GM18870 (cell line): ENCODE results near the gene IRF2.

Source experiments
- ATAC-seq: cut with Tn5 transposase; IDR thresholded peaks from one replicate; pipeline ENCODE4 v1.9.1; 2021; ENCODE audit warnings: moderate library complexity; ENCODE audit not compliant: unreplicated experiment

Gene IRF2

DNA sequence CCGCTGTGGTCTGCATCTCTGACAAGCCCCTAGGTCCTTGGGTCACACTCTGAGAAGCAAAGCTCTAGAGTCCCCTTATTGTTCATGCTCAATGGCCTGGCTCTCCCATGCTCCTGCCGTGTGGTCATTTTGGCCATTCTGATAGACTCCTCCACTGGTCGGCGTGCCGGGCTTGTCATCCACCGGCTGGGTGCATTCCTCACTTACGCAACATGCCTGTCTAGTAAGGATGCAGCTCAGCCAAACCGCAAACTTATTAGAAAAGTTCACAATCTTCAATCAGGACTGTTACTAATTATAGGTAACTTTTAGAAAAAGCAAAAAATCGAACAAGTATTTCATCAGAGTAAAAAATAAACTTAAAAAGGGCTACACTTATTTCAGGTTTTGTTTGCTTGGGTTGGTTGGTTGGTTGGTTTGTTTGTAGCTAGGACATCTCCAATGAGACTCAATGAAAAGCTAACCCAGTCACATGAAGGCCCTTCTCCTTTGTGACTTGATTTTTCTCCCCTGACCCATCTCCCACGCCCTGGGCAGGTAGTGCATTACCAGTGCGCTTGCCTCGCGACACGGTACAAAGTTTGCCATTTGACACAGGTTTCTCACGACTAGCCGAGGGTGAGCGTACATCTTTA, 41.0 kb downstream of the IRF2 start:
- no peak for ATAC-seq

GRCh38 chr4:184432127-184432922, 42.0 kb downstream of the IRF2 start:
- ATAC-seq, result no peak

DNA sequence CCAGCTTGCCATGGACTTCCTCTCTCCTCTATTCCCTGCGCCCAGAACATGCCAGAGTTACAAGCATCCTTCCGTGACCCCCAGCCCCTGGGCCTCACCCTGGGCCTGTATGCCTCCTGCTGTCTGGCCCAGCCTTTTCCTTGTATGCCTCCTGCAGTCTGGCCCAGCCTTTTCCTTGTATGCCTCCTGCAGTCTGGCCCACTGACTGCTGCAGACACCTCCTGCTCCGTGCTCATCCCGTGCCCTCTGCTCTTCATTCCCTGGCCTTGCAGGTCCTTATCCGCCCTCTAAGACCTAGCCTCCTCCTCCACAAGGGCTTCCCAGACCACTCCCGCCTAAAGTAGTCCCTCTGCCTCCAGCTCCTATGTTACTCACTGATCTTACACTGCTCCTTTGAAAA, 44.2 kb downstream of the IRF2 start:
- ATAC-seq, result no peak

- ATAC-seq, result no peak
Measured at GRCh38 chr4:184428787-184429186, 45.6 kb downstream of the IRF2 start.

DNA sequence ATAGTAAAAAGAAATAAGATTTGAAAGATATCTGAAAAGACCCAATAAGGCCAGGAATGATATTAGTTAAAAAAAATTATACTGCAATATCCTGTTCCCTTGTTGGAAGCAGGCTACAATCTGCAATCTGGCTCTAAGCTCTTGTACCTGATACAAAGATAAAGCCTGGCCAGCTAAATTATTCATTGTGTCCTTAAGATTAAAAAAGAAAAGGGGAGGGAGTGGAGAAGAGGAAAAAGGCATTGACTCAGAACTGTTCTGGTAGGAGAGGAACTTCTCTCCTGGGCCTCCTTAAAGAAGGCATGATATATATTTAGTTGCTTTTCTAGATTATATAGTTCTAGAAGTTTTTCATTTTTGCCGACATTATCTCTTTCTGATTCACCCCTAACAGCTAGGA, 46.7 kb downstream of the IRF2 start:
- ATAC-seq, result no peak

- ATAC-seq, result no peak
Measured at GRCh38 chr4:184427093-184427492, 47.3 kb downstream of the IRF2 start.

DNA sequence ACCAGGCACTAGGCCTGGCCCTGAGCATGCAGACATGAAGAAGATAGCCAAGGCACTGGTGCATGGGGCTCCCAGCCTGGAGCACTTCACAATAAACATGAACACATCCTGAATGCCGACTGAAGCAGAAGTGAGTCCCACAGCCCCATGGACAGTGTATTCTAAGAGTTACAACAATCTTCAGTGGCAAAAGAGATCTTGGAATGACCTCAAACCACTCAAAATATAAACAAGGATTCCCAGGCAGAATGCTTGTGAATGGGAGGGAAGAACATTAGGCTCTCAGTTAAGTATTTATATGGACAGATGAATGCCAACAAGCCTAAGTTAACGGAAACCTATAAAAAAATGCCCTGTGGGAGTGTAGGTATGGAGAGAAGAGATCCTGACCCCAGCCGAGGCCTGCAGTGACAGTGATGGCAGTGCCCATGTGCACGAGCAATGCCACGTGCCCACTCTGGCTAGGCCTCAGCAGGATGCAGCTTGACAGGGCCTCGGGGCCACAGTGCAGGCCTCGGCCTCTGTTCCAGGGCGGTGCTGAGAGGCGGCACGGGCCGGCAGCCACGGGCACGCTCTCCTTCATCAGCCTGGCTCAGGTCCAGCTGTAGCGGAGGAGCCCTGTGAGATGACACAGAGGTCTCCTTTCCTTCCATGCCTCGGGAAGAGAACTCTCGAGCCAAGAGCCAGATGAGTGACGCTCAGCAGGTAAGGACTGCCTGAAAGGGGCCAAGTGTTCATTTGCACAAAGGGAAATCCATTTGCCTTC, 49.2 kb downstream of the IRF2 start:
- no peak for ATAC-seq

DNA sequence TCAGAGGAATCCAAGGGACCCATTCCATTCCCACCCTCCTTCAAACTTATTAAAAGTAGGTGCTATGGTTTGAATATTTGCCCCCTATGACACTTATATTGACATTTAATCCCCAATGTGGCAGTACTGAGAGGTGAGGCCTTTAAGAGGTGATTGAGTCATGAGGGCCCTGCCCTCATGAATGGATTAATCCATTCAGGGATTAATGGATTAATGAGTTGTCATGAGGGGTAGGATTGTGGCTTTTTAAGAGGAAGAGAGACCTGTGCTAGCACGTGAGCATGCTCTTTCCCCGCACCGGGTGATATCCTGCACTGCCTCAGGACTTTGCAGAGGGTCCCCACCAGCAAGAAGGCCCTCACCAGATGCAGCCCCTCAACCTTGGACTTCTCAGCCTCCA, 50.1 kb downstream of the IRF2 start:
- ATAC-seq, result no peak

- no peak for ATAC-seq
Measured at GRCh38 chr4:184423003-184423686, 51.2 kb downstream of the IRF2 start.

DNA sequence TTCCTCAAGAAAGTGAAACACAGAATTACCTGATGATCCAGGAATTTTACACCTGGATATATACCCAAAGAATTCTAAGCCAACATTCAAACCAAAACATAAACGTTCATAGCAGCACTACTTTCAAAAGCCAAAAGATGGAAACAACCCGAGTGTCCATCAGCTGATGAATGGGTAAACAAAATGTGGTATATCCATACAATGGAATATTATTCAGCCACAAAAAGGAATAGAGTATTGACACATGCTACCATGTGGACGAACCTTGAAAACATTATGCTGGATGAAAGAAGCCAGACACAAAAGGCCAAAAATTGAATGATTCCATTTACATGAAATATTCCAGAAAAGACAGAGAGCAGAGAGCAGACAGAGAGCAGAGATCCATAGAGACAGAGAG, 52.0 kb downstream of the IRF2 start:
- no peak for ATAC-seq

DNA sequence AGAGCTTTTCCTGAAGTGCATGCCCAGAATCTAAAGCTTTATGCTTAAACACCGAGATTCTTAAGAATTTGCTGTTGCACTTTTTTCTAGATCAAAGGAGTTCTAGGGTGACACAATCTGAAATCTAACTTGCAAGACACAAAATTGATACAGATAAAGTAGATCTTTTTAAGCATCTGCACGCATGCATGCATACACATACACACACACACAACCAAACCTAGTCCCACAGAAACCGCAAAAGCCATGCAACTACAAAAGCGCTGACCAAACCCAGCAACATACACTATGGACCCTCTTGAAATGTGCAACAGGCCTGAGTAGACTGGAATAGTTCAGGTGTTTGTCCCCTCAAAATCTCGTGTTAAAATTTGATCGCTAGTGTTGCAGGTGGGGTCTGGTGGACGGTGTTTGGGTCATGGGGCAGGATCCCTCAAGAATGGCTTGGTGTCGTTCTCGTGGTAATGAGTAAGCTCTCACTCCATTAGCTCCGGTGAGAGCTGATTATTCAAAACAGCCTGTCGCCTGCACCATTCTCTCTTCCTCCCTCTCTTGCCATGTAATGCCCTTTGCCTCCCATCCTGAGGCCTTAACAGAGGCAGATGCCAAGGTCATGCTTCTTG, 52.7 kb downstream of the IRF2 start:
- ATAC-seq, result no peak

DNA sequence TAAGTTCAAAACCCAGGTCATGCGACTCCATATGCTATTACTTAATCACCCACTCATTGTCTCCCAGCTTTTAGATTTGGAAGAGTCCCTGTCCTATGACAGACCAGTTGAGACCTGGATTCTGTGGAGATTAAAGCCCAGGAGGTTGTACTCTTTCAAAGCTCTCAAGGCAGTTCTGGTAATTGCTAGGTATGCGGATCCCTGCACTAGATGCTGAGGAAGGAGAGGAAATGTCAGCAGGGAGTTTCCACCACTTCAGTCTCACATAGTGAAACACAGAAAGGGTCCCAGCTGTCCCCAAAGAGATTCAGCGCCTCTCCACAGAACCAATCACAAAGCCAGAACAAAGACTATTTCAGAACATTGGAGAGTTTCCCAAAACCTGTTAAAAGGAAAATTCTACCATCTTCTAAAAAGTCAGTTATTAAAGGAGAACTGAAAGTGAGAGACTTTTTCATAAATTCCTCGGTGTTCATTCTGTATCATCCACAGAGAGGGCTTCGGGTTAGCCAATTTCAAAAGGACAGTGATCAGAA, 53.4 kb downstream of the IRF2 start:
- ATAC-seq, result peak; percentile 60

GRCh38 chr4:184420402-184420801, 53.9 kb downstream of the IRF2 start:
- no peak for ATAC-seq

DNA sequence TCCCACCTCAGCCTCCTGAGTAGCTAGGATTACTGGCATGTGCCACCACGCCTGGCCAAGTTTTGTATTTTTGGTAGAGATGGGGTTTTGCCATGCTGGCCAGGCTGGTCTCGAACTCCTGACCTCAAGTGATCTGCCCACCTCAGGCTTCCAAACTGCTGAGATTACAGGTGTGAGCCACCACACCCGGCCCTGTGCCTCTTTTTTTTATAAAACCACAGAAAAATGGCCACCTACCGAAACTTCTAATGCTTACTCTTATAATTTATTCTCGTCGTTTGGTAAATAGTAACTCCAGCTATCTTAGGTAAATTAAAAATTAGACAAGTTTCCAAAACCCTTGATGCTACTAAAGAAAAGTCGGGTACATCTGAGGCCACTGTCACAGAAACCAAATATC, 54.4 kb downstream of the IRF2 start:
- ATAC-seq, result no peak

DNA sequence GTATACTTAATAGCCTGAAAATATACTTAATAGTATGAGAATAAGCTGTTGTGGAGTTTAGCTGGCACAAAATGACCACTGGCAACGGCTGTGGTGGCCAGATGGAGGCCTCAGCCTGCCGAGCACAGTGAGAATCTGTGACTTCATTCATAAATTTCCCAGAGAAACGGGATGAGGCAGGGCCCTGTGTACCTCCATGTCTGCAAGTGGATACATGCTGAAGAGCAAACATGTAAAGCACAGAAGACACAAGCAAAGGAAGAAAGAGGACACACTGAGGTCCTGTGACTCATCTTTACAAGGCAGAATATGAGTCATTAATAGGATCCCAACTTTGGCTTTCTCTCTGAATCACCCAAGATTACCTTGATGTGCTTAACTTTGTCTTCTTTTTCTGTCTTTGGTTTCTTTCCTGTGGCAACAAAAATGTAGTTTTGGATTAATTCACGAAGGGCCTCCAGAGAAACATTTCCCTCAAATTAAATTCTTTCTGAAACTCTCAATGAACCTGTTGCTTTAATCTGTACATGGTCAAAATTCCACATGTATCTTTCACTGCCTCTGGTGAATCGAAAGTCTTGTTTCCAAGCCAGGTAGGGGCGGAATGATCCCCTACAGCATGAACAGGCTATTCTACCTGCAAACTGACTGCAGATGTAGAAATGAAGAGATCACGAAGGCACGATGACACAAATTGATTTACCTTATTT, 56.4 kb downstream of the IRF2 start:
- peak; percentile 51 for ATAC-seq

DNA sequence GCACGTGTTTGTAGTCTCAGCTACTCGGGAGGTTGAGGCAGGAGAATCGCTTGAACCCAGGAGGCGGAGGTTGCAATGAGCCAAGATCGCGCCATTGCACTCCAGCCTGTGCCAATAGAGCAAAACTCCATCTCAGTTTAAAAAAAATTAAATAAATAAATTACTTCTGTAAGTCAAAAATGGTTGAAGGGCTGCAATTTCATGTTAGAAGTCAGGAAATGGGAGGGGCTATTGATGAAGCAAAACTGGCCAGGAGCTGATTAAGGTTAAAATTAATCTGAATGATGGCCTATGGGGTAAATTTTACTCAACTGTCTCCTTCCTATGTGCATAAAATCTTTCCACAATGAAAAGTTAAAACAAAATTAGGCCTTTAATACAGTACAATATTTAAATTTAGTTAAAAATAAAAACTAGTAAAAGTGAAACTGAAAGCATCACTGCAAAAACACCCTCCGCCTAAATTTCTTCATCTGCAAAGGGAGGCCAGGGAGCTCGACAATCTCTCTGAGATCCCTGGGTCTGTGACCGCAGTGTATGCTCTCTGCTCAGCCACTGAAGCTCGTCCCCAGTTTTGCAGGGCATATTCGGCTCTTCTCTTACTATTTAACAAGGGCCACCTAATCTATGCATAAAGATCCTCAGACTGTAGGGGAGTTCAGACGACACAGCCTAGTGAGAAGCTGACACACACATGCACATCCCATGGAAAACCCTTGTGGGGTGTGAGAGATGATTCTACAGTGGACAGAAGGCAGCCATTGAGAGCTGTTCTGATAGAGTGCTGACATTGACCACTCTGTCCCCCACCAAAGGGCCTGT, 57.2 kb downstream of the IRF2 start:
- ATAC-seq, result peak; percentile 43

GRCh38 chr4:184415071-184415470, 59.3 kb downstream of the IRF2 start:
- ATAC-seq, result no peak

GRCh38 chr4:184413261-184414046, 60.9 kb downstream of the IRF2 start:
- no peak for ATAC-seq
